Subcutaneous abdominal adipose tissue (tissue), 5 donors: Measurements from ENCODE around the gene TAF4B.

Source experiments
- H3K27ac ChIP-seq: one replicate; pipeline ENCODE4 v1.7.0; 2013; ENCODE audit warnings: low read depth, mild to moderate bottlenecking, inconsistent platforms, low read length, moderate library complexity
- H3K27me3 ChIP-seq, 5 donors: one replicate each; pipeline ENCODE4 v1.7.0; 2013; ENCODE audit warnings: low read length in 5 of 5, inconsistent platforms in 1 of 5; ENCODE audit not compliant: control insufficient read depth in 5 of 5, insufficient read depth in 4 of 5
- H3K36me3 ChIP-seq, 5 donors: one replicate each; pipeline ENCODE4 v1.7.0; 2013; ENCODE audit warnings: low read length in 5 of 5; ENCODE audit not compliant: control insufficient read depth in 5 of 5, insufficient read depth in 5 of 5
- H3K4me1 ChIP-seq, 5 donors: one replicate each; pipeline ENCODE4 v1.7.0; 2013; ENCODE audit warnings: low read length in 5 of 5, mild to moderate bottlenecking in 3 of 5, moderate library complexity in 1 of 5; ENCODE audit not compliant: control insufficient read depth in 5 of 5, insufficient read depth in 5 of 5
- H3K4me3 ChIP-seq, 5 donors: one replicate each; pipeline ENCODE4 v1.7.0; 2013; ENCODE audit warnings: low read length in 5 of 5, low read depth in 1 of 5
- H3K9ac ChIP-seq, 5 donors: one replicate each; pipeline ENCODE4 v1.7.0; 2013; ENCODE audit warnings: low read length in 5 of 5, mild to moderate bottlenecking in 4 of 5, moderate library complexity in 3 of 5
- H3K9me3 ChIP-seq, 5 donors: one replicate each; pipeline ENCODE4 v1.7.0; 2013; ENCODE audit warnings: low read length in 5 of 5; ENCODE audit not compliant: control insufficient read depth in 5 of 5
- donor health status: healthy.
- donor health status: healthy.
- donor health status: healthy.
- donor health status: healthy.
- donor health status: healthy.

The TAF4B gene

DNA sequence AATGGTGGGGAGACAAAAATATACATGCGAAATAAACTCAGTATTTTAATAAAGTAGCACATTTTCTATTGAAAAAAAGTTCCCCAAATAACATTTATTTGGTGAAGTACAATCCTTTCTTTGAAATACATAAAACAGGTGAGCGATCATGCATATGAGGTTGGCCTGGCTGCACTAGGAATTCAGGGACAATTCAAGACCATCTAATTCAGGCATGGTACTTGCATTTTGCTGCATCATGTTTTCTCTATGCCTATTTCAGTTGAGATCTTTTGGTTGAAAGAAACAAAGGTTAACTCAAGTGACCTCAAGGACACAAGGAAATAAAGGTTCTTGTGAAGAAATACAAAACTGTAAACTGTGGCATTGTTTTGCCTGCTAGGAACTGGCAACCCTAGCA, 19.8 kb upstream of the TAF4B start:
- no peak overlapping the region for H3K9ac ChIP-seq
- no peaks in the 10 kb centered on the region for H3K27me3 ChIP-seq
- H3K9me3 ChIP-seq: peaks cover 0 to under 1% (median 0%) of the 10 kb centered on the region in 5 donors
- H3K27ac ChIP-seq: no peak overlapping the region
- no peaks in the 10 kb centered on the region for H3K36me3 ChIP-seq
- no peak overlapping the region for H3K4me3 ChIP-seq
- no peaks in the 10 kb centered on the region for H3K4me1 ChIP-seq

DNA sequence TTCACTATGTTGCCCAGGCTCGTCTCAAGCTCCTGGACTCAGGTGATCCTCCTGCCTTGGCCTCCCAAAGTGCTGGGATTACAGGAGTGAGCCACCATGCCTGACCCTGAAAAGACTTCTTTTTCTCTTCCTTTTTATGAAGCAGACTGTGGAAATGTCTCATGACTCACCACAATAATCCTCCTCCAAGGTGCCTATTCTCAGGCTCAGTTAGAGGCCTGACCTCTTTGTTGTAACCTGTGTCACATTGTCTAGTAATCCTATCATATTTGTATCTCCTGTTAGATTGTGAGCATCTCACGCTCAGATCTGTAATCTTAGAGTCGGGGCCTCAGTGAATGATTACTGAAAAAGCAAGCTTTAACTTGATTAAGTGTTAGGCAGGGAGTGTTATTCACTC, 18.3 kb upstream of the TAF4B start:
- Histone ChIP-seq H3K36me3 (no peaks in the 10 kb centered on the region), H3K4me1 (no peaks in the 10 kb centered on the region)

DNA sequence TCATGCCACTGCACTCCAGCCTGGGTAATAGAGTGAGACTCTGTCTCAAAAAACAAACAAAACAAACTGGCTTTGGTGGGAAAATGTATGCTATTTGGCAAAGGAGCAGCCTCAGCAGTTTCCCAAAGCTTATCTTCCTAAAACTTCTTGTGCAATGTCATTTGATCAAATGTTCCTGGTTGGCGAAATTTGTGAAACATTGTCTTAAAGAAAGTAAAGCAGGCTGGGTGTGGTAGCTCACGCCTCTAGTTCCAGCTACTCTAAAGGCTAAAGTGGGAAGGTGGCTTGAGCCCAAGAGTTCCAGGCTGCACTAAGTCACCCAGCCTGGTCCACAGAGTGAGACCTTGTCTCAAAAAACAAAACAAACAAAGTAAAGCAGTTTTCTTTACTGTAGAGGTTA, 17.3 kb upstream of the TAF4B start:
- Histone ChIP-seq H3K36me3 (no peaks in the 10 kb centered on the region), H3K27ac (no peak overlapping the region), H3K27me3 (no peaks in the 10 kb centered on the region)

More for the DNA sequence above, 18.3 kb upstream of the TAF4B start:
- Histone ChIP-seq H3K9me3 (no peaks in the 10 kb centered on the region), H3K4me3 (no peak overlapping the region), H3K27me3 (no peaks in the 10 kb centered on the region), H3K9ac (no peak overlapping the region), H3K27ac (no peak overlapping the region)

DNA sequence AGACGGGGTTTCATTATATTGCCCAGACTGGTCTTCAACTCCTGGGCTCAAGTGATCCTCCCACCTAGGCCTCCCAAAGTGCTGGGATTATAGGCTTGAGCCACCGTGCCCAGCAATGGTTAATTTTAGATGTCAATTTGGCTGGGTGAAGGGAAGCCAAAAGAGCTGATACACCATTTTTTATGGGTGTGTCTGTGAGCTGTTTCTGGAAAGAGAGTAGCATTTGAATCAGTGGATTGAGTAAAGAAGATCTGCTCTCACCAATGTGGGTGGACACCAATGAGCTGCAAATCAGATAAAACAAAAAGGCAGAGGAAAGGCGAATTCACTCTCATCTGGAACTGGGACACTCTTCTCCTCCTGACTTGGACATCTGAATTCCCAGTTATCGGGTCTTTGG, 16.1 kb upstream of the TAF4B start:
- Histone ChIP-seq H3K9ac (no peak overlapping the region), H3K4me1 (no peaks in the 10 kb centered on the region), H3K4me3 (no peak overlapping the region), H3K36me3 (no peaks in the 10 kb centered on the region), H3K9me3 (no peaks in the 10 kb centered on the region), H3K27me3 (no peaks in the 10 kb centered on the region), H3K27ac (no peak overlapping the region)

More for the DNA sequence above, 17.3 kb upstream of the TAF4B start:
- H3K4me3 ChIP-seq: no peak overlapping the region
- H3K9me3 ChIP-seq: no peaks in the 10 kb centered on the region
- H3K9ac ChIP-seq: no peak overlapping the region
- no peaks in the 10 kb centered on the region for H3K4me1 ChIP-seq

DNA sequence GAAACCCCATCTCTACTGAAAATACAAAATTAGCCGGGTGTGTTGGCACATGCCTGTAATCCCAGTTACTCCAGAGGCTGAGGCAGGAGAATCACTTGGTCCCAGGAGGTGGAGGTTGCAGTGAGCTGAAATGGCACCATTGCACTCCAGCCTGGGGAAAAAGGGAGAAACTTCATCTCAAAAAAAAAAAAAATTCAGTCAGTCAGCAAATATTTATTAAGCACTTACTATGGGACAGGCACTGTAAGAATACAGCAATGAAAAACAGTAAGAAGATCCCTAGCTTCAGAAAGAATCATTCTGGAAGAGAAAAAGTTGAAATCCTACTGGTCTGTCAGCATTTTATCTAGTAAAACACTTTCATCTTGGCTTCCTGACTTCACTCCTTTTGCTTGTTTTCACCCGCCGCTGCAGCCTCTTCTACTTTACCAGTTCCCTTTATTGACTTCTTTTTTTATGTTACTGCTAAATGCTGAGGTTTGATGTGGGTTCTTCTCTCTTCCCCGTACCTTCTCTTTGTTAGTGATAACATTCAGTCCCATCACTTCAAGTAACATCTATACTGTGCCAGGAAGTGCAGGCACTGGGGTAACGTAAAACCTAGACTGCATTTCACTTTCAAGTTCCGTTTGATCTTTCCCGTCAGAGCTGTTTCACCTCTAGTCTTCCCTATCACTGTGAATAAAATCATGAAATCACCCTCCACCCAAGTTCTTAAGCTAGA, 10.8 kb upstream of the TAF4B start:
- Histone ChIP-seq H3K27me3 (no peaks in the 10 kb centered on the region), H3K4me3 (no peak overlapping the region), H3K9ac (no peak overlapping the region), H3K36me3 (no peaks in the 10 kb centered on the region), H3K27ac (no peak overlapping the region), H3K9me3 (no peaks in the 10 kb centered on the region), H3K4me1 (no peaks in the 10 kb centered on the region)

DNA sequence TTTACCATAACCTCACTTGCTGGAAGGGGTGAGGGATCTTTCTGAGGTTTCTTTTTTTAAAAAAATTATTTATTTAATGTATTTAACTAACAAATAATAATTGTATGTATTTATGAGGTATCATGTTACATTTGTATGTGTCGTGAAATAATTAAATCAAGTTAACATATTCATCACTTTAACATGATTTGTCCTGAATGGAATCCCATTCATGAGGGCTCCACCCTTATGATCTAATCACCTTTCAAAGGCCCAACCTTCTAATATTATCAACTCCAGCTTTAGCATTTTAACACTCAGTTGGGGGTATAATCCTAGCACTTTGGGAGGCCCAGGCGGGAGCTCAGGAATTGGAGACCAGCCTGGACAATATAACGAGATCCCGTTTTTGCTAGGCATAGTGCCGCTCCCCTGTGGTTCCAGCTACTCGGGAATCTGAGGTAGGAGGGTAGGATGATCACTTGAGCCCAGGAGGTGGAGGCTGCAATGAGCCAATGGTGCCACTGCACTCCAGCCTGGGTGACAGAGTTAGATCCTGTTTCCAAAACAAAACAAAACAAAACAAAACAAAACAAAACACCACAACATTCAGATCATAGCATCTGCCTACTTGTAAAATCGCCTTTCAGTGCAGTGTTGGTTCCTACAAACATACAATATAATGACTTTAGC, 1.1 kb upstream of the TAF4B start:
- peaks cover 0 to 23% (median 13%) of the 10 kb centered on the region in 5 donors for H3K4me1 ChIP-seq
- H3K27ac ChIP-seq: no peak overlapping the region
- H3K9me3 ChIP-seq: no peaks in the 10 kb centered on the region
- no peaks in the 10 kb centered on the region for H3K27me3 ChIP-seq
- peak overlapping the region in 1 of 5 donors; percentile 57 for H3K9ac ChIP-seq
- peak overlapping the region in 1 of 5 donors; percentile 80 for H3K4me3 ChIP-seq
- H3K36me3 ChIP-seq: no peaks in the 10 kb centered on the region

DNA sequence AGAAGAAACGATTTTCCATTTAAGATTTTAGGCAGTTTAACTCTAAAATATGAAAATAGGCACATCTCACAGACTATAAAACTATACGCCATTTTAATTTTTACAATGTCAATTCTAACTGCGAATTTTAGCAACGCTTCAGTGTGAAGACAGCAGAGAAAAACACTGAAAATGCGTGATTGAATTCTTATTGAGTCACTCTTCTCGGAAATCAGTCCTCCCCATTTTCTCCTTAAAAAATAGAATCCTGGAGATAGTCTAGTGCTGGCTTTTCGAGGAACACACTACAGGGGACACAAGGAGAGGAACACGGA, 373 bp upstream of the TAF4B start:
- Histone ChIP-seq H3K4me3 (peak overlapping the region; percentile 68 to 95 (median 86)), H3K9me3 (no peaks in the 10 kb centered on the region), H3K36me3 (no peaks in the 10 kb centered on the region), H3K27ac (peak overlapping the region; percentile 72), H3K4me1 (peaks cover 0 to 23% (median 13%) of the 10 kb centered on the region in 5 donors), H3K27me3 (no peaks in the 10 kb centered on the region), H3K9ac (peak overlapping the region in 3 of 5 donors; percentile 55 to 83 (median 57))

DNA sequence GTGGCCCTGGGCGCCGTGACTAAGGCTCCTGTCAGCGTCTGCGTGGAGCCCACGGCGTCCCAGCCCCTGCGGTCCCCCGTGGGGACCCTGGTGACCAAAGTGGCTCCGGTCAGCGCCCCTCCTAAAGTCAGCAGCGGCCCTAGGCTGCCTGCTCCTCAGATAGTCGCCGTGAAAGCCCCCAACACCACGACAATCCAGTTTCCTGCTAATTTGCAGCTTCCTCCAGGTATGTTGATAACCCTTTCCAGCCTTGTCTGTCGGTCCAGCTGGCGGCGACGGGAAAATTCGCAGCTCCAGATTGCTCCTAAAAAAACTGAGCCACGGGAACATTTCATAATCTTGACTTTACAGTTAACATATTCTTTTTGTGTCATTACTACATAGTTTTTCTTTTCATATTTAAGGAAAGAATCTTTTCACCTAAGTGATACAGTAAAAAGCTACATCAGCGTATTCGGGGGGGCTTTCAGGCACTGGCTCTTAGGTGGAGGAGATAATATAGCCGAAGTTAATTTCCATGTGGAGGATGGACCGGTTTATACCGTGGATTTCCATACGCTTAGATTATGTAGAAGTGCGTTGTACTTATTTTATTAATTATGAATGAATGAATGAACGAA, 916 bp downstream of the TAF4B start:
- Histone ChIP-seq H3K9me3 (no peaks in the 10 kb centered on the region), H3K27me3 (no peaks in the 10 kb centered on the region), H3K4me1 (peaks cover 0 to 23% (median 13%) of the 10 kb centered on the region in 5 donors), H3K4me3 (peak overlapping the region; percentile 69 to 95 (median 86)), H3K27ac (peak overlapping the region; percentile 72), H3K36me3 (no peaks in the 10 kb centered on the region), H3K9ac (peak overlapping the region; percentile 63 to 88 (median 83))

DNA sequence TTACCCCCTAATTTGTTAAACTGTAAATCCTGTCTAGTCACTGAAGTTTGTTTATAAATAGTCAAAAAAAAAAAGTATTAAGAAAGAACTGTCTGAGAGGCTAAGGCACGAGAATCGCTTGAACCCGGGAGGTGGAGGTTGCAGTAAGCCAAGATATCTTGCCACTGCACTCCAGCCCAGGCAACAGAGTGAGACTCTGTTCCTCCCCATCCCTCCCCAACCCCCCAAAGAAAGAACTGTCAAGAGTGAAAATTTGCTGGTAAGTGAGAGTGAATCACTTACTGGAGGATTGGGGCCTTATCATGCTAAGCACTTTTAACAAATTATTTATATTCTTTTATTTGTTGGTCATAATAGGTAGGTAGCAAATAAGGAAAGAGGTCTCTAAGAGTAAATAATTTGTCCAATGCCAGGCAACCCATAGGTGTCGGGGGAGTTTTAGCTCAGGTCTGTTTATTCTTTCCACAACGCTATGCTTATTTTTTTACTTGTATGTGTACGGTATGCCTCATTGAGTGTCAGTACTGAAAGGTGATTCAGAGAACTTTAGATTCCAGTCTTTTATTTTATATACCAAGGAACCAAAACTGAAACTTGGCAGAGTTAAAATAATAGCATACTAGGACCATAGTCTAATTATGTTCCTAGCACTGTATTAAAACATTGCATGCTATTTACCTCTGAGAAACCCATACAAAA, 2.5 kb downstream of the TAF4B start:
- Histone ChIP-seq H3K36me3 (no peaks in the 10 kb centered on the region), H3K27ac (no peak overlapping the region), H3K9me3 (no peaks in the 10 kb centered on the region), H3K4me1 (peaks cover 0 to 23% (median 13%) of the 10 kb centered on the region in 5 donors), H3K27me3 (no peaks in the 10 kb centered on the region), H3K9ac (no peak overlapping the region), H3K4me3 (no peak overlapping the region)

DNA sequence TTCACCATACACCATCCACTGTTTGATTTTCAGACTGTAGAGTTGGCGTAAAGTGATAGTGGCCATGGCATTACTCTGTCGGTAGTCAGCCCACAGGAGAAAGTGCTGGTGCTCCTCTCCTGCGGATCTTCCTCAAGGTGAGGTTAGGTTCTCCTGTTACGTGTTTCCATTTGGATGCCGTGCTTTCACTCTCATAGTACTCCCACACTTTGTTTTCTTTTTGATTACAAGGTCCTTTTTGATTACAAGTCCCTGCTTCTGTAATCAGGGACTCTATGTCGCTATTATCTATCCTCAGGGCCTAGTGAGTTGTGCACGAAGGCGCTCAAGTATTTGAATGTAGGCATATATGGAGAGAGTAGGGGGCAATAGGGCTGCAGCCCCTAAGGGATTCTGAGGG, 4.3 kb downstream of the TAF4B start:
- Histone ChIP-seq H3K9me3 (no peaks in the 10 kb centered on the region), H3K27me3 (no peaks in the 10 kb centered on the region), H3K4me1 (peaks cover 0 to 22% (median 12%) of the 10 kb centered on the region in 5 donors), H3K36me3 (no peaks in the 10 kb centered on the region), H3K9ac (no peak overlapping the region), H3K4me3 (no peak overlapping the region), H3K27ac (no peak overlapping the region)
